NCI-H1436 treated with DMSO at 0.1 percent for 48 hours (cell line): ENCODE measurements around the gene P3H2.
"Not testable (repeated sequence)": the region's sequence is repeated elsewhere in the genome, so short reads cannot be mapped to it uniquely, and the experiment has no call there.

Experiments used
- DNase-seq: peaks from one replicate; lab custom pipeline; 2025; lab: John Stamatoyannopoulos, UW

Gene P3H2, protein sequence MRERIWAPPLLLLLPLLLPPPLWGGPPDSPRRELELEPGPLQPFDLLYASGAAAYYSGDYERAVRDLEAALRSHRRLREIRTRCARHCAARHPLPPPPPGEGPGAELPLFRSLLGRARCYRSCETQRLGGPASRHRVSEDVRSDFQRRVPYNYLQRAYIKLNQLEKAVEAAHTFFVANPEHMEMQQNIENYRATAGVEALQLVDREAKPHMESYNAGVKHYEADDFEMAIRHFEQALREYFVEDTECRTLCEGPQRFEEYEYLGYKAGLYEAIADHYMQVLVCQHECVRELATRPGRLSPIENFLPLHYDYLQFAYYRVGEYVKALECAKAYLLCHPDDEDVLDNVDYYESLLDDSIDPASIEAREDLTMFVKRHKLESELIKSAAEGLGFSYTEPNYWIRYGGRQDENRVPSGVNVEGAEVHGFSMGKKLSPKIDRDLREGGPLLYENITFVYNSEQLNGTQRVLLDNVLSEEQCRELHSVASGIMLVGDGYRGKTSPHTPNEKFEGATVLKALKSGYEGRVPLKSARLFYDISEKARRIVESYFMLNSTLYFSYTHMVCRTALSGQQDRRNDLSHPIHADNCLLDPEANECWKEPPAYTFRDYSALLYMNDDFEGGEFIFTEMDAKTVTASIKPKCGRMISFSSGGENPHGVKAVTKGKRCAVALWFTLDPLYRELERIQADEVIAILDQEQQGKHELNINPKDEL

DNA sequence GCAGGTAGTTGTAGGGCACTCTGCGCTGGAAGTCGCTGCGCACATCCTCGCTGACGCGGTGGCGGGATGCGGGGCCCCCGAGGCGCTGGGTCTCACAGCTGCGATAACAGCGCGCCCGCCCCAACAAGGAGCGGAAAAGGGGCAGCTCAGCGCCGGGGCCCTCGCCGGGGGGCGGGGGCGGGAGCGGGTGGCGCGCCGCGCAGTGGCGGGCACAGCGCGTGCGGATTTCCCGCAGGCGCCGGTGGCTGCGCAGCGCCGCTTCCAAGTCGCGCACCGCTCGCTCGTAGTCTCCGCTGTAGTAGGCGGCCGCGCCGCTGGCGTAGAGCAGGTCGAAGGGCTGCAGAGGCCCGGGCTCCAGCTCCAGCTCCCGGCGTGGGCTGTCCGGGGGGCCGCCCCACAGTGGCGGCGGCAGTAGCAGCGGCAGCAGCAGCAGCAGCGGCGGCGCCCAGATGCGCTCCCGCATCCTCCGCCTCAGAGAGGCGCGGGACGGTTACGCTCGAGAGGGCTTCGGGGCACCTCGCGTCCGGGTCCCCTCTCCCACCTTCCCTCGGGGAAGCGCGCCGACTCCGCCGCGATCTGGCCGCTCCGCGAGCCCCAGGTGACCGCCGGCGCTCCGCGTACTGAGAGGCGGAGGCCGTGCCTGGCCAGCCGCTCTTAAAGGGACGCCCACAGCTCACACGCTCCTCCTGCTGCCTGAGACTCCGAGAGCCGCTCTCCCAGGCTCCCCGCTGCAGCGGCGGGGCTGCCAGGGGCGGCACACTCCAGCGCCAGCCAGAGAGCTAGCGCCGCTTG, at the start of gene P3H2:
Gene P3H2, minus strand, starts transcription at position 629 of the 792 bp plus-strand sequence. Its CDS starts 166 bp downstream, at position 463.
- peak; percentile 42 for DNase-seq

DNA sequence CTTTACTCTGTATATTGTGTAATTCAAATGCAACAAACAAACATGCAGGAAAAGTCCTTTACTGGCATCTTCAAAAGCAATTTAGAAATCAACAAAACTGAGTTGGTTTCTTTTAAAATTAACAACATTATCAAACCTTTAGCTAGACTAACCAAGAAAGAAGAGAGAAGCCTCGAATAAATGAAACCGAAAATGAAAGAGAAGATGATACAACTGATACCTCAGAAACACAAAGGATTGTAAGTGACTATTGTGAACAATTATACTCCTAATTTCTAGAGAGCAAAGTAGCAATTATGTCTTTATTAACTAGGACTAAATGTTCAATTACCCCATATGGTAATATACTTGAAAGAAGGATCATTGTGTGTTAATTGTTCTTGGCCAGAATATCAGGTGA, 49.2 kb upstream of the P3H2 start:
- DNase-seq = no peak

DNA sequence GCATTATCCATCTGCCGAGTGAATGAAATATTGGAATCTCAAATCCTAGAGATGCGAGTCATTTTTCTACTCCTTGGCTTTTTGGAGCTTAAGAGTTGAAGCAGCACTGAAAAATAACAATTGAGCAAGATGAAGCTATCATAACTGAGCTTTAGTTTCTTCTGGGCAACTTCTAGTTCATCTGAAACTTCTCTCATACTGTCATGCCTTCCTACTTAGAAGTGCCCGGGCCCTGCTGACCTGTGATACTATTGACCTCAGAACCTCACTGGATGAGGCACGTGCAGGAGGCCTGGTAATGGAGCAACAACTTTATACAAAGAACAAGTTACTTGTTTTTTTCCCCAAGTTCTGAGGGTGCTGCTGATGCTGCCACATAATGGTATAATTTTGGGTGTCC, 48.5 kb upstream of the P3H2 start:
- no peak for DNase-seq

DNA sequence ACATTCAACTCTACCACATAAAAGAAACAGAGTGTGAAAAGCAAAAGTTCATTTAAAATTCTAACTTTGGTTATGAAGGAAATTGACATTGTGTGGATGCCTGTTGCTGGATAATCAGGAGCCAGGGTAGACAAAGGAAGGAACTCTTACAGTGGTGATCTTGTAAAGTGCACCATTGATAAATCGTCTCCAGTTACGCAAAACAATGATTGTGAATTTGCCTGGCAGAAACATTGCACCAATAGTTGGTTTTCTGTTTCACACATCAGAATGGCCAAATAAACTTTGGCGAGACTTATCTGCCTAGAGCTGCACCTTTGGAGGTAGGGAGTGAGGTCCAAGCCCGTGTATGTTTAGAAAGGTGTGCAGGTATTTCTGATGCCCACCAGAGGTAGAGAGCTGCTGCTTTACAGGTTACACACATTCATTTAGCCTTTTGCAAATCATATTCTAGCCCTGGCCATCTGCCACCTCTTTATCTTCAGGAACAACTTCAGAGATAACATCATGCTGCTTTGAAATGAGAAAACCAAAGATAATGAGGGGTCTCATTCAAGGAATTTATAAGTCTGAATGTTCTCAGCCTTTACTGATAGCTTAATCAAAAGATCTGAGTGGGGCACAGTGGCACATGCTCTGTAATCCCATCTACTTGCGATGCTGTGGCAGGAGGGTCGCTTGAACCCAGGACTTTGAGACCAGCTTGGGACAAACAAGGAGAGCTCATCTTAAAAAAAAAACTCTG, 47.4 kb upstream of the P3H2 start:
- DNase-seq = no peak

DNA sequence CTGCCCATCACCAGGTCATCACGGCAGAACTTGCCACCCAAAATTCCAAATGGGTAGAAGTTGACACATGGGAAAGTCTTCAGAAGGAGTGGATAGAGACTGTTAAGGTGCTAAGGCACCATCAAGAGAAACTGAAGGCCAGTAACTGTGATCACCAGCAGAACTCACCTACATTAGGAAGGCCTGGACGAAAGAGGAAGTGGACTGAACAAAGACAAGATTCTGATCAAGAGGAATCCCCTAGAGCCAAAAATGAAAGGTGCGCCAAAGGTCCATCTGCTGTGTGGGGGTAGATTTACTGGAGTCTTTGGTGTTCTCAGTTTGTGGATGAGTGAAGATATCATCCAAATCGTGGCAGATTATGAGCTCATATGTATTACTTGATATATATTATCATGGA, 46.3 kb upstream of the P3H2 start:
- no peak for DNase-seq

DNA sequence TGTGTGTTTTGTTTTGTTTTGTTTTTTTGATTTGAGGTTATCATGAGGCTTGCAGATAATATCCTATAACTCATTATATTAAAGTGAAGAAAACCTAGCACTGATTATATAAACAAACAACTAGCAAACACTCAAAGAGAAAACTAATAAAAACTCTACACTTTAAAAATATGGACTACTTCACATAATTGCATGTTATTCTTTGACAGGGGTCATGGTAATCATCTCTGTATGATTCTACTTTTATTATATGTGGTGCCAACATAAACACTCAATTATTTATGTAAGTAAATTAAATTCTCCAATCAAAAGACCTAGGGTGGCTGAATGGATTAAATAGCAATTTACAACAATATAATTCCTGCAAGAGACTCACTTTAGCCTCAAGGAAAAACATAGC, 44.6 kb upstream of the P3H2 start:
- no peak for DNase-seq

DNA sequence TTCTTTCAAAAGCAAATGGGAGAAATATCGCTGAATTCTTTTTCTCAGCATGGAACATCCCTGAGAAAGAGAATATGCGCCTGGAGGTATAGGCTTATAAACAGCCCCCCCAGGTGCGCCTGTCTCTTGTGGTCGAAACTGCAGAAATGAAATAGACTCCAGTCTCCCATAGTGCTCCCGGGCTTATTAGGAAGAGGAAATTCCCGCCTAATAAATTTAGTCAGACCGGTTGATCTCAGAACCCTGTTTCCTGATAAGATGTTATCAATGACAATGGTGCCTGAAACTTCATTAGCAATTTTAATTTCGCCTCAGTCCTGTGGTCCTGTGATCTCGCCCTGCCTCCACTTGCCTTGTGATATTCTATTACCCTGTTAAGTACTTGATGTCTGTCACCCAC, 41.3 kb upstream of the P3H2 start:
- DNase-seq = not testable (repeated sequence)

DNA sequence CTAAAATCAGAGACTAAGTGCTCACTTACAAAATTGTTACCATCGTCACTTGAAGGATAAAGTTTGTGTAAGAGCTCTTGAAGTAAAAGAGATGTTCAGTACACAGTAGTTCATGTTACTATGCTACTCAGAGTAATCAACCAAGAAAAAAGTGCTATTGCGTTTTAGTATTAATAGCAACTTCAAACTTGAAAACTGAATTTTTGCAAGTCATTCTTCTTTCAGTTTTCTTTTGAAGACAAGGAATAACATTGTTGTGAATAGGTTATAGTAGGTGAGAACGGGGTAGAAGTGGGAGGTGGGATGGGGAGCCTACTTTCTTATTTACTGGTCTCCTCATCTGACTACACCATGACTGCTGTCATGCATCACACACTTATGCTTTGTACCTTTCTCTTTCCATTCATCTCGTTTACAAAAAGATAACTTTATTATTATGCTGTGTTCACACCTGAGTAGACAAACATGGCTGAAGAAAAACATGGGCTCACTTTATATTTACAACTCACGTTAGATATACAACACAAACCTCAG, 39.3 kb upstream of the P3H2 start:
- no peak for DNase-seq

DNA sequence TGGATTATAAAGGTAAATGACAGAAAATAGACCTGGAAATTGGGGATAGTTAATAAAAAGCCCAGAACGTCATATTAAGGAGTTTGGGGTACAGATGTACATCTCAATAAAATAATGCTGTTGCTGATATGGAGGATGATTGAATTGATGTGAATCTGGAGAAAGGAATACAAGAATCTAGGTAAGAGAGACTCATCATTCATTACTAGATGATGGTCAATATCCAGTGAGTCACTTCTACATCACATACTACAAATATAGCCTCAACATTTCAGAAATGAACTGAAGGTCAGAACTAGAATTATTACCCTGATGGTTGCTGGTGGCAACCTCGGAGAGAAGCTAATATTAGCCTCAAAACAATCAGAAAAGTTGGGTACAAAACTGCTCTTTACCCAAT, 37.6 kb upstream of the P3H2 start:
- DNase-seq = no peak

DNA sequence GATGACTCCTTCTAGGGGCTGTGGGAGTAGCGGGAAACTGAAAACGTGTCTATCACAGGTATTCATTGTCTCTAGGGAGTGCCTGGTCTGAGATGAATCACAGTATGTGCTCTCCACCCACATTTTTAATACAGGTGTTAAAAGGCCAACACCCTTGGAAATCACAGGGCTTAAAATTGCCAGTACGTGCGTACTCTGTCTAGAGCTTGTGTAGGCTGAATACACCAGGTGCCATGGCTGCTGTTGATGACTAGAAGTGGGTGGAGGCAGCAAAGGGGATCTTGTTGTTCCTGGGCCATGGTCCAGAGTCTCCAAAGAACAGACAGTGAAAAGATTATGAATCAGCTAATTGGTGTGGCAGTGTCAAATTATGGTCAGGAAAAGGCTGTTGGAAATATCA, 35.1 kb upstream of the P3H2 start:
- DNase-seq = no peak

DNA sequence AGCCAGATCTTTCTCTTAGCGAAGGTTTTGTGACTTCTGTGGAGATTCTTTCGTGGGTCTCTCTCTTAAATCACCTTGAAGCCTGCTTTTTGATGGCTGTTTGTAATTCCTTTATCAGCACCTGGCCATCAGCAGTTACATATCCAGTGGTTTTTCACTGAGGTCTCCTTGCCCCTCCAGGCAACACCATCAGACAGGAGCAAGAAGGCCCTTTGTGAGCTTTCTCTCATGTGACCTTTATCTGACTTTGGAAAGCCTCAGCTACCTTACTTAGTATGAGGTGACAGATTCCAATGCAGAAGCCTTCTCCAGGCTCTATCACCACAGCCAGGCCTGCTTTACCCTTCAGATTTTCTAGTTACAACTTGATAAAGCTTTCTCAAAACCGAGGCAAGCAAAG, 30.0 kb upstream of the P3H2 start:
- no peak for DNase-seq

DNA sequence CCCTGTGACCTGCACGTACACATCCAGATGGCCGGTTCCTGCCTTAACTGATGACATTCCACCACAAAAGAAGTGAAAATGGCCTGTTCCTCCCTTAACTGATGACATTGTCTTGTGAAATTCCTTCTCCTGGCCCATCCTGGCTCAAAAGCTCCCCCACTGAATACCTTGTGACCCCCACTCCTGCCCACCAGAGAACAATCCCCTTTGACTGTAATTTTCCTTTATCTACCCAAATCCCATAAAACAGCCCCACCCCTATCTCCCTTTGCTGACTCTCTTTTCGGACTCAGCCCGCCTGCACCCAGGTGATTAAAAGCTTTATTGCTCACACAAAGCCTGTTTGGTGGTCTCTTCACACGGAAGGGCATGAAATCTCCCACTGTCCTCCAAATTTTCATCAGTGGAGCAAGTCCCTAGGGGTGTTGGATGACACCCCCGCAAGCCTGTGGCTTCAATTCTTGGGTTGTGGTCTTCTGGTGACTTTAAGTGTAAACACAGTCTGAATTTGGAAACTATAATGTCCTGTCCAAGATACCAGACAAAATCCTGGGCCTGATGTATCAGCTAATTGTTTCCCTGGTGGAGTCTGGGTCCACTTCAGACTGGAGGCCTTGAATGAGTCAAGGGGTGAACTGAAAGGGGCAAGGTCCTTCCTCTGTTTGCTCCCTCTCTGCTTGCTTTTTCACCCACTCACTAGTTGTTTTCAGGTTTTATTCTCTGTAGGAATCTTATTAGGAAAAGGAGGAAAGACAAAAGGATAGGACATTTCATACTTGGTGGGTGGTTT, 29.3 kb upstream of the P3H2 start:
- not testable (repeated sequence) for DNase-seq

DNA sequence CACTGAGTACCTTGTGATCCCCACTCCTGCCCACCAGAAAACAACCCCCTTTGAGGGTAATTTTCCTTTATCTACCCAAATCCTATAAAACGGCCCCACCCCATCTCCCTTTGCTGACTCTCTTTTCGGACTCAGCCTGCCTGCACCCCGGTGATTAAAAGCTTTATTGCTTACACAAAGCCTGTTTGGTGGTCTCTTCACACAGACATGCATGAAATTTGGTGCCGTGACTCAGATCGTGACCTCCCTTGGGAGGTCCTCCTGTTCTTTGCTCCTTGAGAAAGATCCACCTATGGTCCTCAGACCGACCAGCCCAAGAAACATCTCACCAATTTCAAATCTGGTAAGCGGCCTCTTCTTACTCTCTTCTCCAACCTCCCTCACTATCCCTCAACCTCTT, 24.1 kb upstream of the P3H2 start:
- DNase-seq = not testable (repeated sequence)

DNA sequence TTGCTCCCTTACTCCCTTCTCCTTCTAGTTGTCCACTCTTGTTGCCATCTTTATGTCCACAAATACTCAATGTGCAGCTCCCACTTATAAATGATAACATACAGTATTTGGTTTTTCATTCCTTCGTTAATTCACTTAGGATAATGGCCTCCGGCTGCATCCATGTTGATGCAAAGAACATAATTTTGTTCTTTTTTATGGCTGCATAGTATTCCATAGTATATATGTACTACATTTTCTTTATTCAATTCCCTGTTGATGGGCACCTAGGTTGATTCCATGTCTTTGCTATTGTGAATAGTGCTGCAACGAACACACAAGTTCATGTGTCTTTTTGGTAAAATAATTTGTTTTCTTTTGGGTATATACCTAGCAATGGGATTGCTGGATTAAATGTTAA, 21.3 kb upstream of the P3H2 start:
- DNase-seq = no peak

DNA sequence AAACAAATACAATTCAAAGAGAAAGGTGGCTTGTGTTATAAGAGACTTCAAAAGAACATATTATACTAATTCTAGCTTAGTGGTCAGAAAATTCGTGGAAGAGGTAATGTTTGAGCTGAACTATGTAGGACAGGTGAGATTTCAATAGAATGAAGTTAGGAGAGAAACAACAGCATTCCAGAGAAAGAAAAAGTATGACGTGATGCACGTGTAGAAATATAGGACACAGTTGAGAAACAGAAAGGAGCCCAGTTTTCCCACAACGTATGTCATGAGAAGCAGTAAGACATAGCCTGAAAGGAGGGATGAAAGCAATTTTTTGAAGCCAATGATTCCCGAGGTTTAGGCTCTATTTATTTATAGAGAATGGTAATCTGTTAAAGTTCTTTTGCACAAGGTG, 18.7 kb upstream of the P3H2 start:
- no peak for DNase-seq

DNA sequence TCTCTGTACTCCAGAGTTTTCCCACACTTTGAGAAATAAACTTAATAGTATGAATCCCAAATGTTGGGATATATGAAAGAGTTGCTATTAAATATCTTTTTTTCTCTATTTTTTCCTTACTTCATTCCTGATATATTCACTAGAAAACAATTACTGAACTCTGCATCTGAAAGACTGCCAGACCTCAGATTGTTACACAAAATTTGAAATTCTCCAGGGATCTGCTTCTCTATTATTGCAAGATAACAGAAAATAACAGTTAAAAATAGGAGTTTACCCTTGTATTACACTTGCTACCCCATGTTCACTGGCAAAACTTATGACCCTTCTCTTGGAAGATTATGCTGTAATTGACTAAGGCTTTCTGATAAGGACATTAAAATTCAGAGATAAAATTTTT, 11.7 kb upstream of the P3H2 start:
- DNase-seq = no peak

DNA sequence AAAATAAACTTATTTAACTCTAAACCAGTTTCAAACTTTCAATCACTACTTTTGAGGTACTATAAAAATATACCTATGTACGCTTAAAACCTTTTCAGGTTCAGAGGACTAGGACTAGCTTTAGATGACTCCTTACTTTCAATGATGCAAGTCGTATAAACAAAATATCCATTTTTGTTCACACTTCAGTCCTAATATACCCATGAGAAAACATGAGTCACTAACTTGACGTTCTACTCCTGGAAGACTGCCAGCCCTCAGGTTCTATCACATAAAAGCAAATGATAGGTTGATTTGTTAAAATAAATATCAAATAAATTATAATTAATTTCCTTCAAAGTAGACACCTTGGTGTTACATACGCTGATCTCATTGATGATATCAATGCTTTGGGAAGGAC, 10.6 kb upstream of the P3H2 start:
- DNase-seq = no peak

DNA sequence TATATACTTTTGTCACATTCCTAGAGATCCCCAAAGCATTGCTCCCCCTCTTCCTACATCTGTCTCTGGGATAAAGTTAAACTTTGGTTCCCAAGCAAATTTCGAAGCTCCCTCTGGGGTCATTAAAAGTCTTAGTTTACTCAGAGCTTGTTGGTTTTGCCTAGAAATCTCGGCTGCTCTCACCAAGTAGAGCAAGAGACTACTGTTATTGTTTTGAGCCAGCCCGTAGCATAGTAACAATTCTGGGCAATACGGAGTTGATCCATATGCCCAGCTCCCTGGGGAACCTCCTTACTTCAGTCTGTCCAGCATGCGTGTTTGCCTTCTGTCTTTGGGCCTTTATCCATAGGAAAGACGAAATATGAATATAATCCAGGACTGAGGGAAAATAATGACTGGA, 10.0 kb upstream of the P3H2 start:
- no peak for DNase-seq

DNA sequence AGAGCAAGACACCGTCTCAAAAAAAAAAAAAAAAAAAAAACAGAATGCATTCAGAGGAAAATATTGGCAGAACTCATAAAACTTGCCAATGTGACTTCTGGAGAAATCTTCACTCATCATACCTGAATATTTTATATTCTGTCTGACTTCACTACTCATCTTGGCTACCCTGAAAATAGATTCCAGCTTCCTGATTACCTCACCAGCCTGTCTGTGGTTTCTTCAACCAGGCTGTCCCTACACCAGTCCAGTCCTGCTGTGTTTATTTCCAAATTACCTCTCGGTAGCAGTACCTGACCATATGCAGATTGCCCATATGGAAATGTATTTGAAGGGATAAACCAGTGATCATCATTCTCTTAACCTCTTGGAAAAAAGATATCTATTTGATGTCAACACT, 9.3 kb upstream of the P3H2 start:
- DNase-seq = no peak

DNA sequence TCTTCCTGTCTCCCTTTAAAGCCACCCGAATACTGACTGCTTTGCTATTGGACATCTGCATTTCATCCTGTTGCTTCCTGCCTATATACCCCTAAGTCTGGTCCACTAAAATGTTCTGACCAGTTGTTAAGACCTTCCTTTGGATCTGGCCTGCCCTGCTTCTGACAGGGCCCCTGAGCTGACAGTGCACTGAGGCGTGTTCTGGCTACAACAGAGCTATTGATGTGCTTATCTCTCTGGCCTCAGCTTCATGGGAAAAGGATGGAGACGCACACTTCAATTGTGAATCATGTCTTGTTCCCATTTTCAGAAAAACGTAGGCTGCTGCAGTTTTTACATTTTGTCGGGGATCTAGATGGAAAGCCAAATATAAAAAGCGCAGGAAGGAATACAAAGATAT, 7.1 kb upstream of the P3H2 start:
- DNase-seq = no peak

DNA sequence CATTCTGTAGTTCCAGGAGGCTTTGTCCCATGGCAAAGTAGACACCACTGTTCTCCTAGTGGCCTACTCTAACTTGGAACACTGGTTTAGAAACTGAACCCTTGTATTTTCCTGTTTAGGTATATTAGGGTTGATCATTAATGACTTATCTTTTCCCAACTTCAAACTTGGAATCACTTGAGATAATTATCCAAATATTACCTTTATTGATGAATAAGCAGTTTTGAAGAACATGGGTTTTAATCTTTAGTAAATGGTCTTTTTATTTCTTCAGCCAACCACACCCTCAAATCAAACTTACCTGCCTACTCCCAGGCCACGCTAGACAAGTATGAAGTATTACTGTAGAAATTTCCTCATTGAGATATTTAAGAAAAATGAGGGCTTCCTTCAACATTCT, 6.5 kb upstream of the P3H2 start:
- DNase-seq = no peak
